ENCODE results near the gene LCORL.
A peak's percentile ranks its signal among the peaks of the same experiment; 100 is the strongest.

The LCORL gene

DNA sequence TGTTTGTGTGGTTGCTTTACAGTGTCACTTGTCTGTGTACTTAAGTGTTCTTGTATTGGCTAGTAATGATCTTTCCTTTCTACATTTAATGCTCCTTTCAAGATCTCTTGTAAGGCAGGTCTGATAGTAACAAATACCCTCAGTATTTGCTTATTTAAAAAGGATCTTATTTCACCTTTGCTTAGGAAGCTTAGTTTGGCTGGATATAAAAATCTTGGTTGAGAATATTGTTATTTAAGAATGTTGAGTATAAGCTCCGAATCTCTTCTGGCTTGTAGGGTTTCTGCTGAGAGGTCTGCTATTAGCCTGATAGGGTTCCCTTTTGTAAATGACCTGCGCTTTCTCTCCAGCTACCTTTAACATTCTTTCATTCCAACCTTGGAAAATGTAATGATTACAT, 35.7 kb downstream of the LCORL start:
- FAIRE-seq = no peak
- TF ChIP-seq POU2F2 (IDR thresholded peaks at IDR 0.05; ENCODE audit: low read depth, low read length) = no peak
- no peak for TF ChIP-seq POLR2AphosphoS5 (IDR thresholded peaks at IDR 0.05; ENCODE audit: low read depth, low read length)
- no peak for TF ChIP-seq SPI1 (IDR thresholded peaks at IDR 0.05; ENCODE audit: low read depth, low read length)
- TF ChIP-seq TAF1 (IDR thresholded peaks at IDR 0.05; ENCODE audit: low read depth, low read length) = no peak
- no peak for TF ChIP-seq PAX5 (IDR thresholded peaks at IDR 0.05; ENCODE audit: insufficient read depth, low read length, severe bottlenecking)
- no peak for TF ChIP-seq POLR2A (IDR thresholded peaks at IDR 0.05; ENCODE audit: low read depth, low read length)
- DNase-seq (ENCODE audit: insufficient read length, low spot score) = no peak

DNA sequence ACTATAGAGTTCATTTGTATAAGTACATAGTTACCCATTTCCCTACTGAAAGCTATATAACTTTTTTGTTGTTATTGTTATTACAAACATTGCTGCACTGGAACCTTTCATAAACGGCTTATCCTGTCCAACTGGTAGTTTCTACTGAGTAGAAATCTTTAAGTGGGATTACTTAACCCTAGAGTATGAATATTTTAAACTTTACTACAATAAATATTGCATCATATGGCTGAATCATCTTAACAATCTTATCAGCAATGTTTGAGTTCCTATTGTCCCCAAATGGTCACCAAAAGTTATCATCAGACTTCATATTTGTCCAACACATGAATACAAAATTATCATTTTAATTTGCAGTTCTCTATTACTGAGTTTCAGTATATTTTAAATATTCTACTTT, 40.5 kb downstream of the LCORL start:
- DNase-seq (ENCODE audit: insufficient read length, low spot score) (no peak), FAIRE-seq (no peak)
- TF ChIP-seq POU2F2 (IDR thresholded peaks at IDR 0.05; ENCODE audit: low read depth, low read length) = no peak
- no peak for TF ChIP-seq TAF1 (IDR thresholded peaks at IDR 0.05; ENCODE audit: low read depth, low read length)
- TF ChIP-seq PAX5 (IDR thresholded peaks at IDR 0.05; ENCODE audit: insufficient read depth, low read length, severe bottlenecking) = no peak
- TF ChIP-seq POLR2A (IDR thresholded peaks at IDR 0.05; ENCODE audit: low read depth, low read length) = no peak
- TF ChIP-seq SPI1 (IDR thresholded peaks at IDR 0.05; ENCODE audit: low read depth, low read length) = no peak
- TF ChIP-seq POLR2AphosphoS5 (IDR thresholded peaks at IDR 0.05; ENCODE audit: low read depth, low read length) = no peak

DNA sequence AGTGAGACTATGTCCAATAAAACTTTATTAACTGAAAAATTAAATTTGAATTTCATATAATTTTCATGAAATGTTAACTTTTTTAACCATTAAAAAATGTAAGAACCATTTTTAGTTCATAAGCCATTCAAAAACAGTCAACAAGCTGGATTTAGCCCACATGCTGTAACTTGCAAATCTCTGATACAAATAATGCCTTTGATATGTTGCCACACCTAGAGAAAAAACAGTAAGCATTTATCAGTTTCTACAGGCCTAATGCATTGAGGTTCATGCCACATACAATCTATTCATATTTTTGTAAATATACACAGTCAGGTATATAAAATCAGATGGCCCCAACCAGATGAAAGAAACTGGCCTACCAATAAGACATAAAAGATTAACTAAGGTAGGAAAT, 52.8 kb downstream of the LCORL start:
- TF ChIP-seq POLR2A (IDR thresholded peaks at IDR 0.05; ENCODE audit: low read depth, low read length) = no peak
- TF ChIP-seq POU2F2 (IDR thresholded peaks at IDR 0.05; ENCODE audit: low read depth, low read length) = no peak
- TF ChIP-seq SPI1 (IDR thresholded peaks at IDR 0.05; ENCODE audit: low read depth, low read length) = no peak
- no peak for TF ChIP-seq PAX5 (IDR thresholded peaks at IDR 0.05; ENCODE audit: insufficient read depth, low read length, severe bottlenecking)
- TF ChIP-seq POLR2AphosphoS5 (IDR thresholded peaks at IDR 0.05; ENCODE audit: low read depth, low read length) = no peak
- TF ChIP-seq TAF1 (IDR thresholded peaks at IDR 0.05; ENCODE audit: low read depth, low read length) = no peak
- no peak for DNase-seq (ENCODE audit: insufficient read length, low spot score)
- FAIRE-seq = no peak

DNA sequence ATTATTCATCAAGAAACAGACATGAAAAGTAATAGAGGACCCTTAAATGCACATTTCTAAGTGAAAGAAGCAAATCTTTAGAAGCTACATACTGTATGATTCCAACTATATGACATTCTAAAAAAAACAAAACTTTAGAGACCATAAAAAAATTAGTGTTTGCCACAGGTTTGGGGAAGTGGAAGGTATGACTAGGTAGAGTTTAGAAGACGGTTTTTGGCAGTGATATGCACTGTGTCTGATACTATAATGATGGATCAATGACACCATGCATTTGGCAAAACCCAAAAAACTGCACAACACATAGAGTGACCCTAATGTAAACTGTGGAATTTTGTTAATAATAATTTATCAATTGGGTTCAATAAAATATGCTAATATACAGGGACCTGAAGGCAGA, 54.5 kb downstream of the LCORL start:
- FAIRE-seq (no peak), DNase-seq (ENCODE audit: insufficient read length, low spot score) (no peak)
- TF ChIP-seq POU2F2 (IDR thresholded peaks at IDR 0.05; ENCODE audit: low read depth, low read length) (no peak), SPI1 (IDR thresholded peaks at IDR 0.05; ENCODE audit: low read depth, low read length) (peak; percentile 43; the same call in 1 of the 2 replicates), PAX5 (IDR thresholded peaks at IDR 0.05; ENCODE audit: insufficient read depth, low read length, severe bottlenecking) (no peak)

DNA sequence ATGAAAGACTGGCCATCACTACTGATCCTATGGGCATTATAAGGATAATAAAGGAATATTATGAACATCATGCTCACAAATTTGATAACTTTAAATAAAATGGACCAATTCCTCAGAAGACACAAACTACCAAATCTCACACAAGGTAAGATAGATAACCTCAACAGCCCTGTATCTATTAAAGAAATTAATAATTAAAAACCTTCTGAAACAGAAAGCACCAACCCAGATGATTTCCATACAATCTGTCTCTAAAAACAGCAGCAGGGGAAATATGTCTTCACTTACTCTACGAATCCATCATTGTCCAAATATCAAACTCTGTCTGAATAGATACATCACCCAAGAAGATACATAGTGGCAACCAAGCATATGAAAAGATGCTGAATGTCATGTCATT, 55.2 kb downstream of the LCORL start:
- FAIRE-seq = no peak
- DNase-seq (ENCODE audit: insufficient read length, low spot score) = no peak
- TF ChIP-seq PAX5 (IDR thresholded peaks at IDR 0.05; ENCODE audit: insufficient read depth, low read length, severe bottlenecking) (no peak), POU2F2 (IDR thresholded peaks at IDR 0.05; ENCODE audit: low read depth, low read length) (no peak), SPI1 (IDR thresholded peaks at IDR 0.05; ENCODE audit: low read depth, low read length) (no peak), POLR2AphosphoS5 (IDR thresholded peaks at IDR 0.05; ENCODE audit: low read depth, low read length) (no peak), POLR2A (IDR thresholded peaks at IDR 0.05; ENCODE audit: low read depth, low read length) (no peak), TAF1 (IDR thresholded peaks at IDR 0.05; ENCODE audit: low read depth, low read length) (no peak)

DNA sequence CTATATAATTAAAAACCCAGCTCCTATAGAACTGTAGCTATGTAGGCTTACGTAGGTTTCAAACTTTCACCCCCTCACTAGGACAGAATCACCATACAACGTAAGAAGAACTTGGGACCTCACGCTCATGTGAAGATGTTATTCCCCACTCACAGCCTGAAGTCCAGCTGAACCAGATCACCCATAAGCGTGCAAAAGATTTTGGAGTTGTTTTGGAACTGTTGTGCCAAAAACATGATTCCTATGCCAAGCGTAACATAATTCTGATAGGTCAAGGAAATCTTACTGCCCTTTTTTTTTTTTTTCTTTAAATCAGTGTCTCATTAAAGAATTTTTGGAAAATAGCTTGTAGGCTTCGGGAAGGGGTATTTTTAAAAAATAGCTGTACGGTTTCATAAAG, 57.0 kb downstream of the LCORL start:
- TF ChIP-seq SPI1 (IDR thresholded peaks at IDR 0.05; ENCODE audit: low read depth, low read length) (no peak), TAF1 (IDR thresholded peaks at IDR 0.05; ENCODE audit: low read depth, low read length) (no peak), POLR2A (IDR thresholded peaks at IDR 0.05; ENCODE audit: low read depth, low read length) (no peak), PAX5 (IDR thresholded peaks at IDR 0.05; ENCODE audit: insufficient read depth, low read length, severe bottlenecking) (no peak), POLR2AphosphoS5 (IDR thresholded peaks at IDR 0.05; ENCODE audit: low read depth, low read length) (no peak), POU2F2 (IDR thresholded peaks at IDR 0.05; ENCODE audit: low read depth, low read length) (no peak)
- FAIRE-seq (no peak), DNase-seq (ENCODE audit: insufficient read length, low spot score) (no peak)

DNA sequence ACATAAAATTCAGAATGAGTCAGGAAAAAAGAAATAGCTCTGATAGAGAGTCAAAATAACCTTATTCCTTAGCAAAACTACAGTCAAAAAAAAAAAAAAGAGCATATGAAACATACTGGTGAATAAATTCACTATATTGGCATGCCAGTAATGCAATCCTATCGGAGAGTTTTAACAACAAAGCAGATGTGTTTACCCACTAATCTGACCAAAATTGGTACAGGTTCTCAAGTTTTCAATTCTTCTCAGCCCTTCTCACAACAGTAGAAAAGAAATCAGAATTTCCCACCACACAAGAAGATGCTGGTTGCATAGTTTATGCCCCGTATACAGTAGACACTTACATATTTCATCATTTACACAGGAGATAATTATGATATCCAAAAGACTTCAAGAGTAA, 59.4 kb downstream of the LCORL start:
- FAIRE-seq (no peak), DNase-seq (ENCODE audit: insufficient read length, low spot score) (no peak)
- TF ChIP-seq POLR2AphosphoS5 (IDR thresholded peaks at IDR 0.05; ENCODE audit: low read depth, low read length) (no peak), POU2F2 (IDR thresholded peaks at IDR 0.05; ENCODE audit: low read depth, low read length) (no peak), SPI1 (IDR thresholded peaks at IDR 0.05; ENCODE audit: low read depth, low read length) (no peak), TAF1 (IDR thresholded peaks at IDR 0.05; ENCODE audit: low read depth, low read length) (no peak), PAX5 (IDR thresholded peaks at IDR 0.05; ENCODE audit: insufficient read depth, low read length, severe bottlenecking) (no peak), POLR2A (IDR thresholded peaks at IDR 0.05; ENCODE audit: low read depth, low read length) (no peak)

DNA sequence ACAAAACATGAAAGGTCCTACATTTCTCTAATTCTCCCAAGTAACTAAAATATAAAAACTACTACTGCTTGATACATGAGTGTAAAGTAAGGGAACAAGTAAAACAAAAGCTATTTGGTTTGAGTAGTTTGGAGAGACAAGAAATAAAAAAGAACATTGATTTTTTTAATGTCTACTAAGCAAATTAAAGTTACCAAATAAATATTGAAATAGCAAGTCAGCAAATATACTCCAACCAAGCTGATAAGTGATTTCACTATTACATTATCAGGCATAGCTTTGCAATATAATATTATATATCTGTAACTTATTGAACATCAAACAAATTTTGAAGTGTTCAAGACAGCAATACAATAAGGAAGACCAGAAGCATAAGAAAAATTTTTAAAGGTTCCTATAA, 60.3 kb downstream of the LCORL start:
- FAIRE-seq (no peak), DNase-seq (ENCODE audit: insufficient read length, low spot score) (no peak)
- TF ChIP-seq POLR2A (IDR thresholded peaks at IDR 0.05; ENCODE audit: low read depth, low read length) (no peak), POLR2AphosphoS5 (IDR thresholded peaks at IDR 0.05; ENCODE audit: low read depth, low read length) (no peak), SPI1 (IDR thresholded peaks at IDR 0.05; ENCODE audit: low read depth, low read length) (no peak), PAX5 (IDR thresholded peaks at IDR 0.05; ENCODE audit: insufficient read depth, low read length, severe bottlenecking) (no peak), TAF1 (IDR thresholded peaks at IDR 0.05; ENCODE audit: low read depth, low read length) (no peak), POU2F2 (IDR thresholded peaks at IDR 0.05; ENCODE audit: low read depth, low read length) (no peak)

DNA sequence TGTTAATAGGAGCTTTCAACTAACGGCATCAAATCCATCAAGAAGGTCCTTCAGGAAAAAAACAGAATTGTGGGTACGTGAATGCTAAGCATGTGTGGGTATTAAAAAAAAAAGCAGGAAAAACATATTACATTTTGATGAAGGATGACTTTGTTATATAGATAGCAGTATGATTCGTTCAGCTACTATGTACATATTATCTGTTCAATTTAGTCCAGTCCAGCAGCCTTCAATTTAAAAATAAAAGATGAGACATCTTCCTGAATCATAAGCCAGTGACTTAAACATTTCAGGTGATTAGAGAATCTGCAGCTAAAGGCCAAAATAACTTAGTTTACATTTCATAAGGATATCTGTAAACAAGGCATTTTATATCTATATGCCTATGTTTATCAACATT, 63.4 kb downstream of the LCORL start:
- FAIRE-seq (no peak), DNase-seq (ENCODE audit: insufficient read length, low spot score) (no peak)
- TF ChIP-seq POLR2AphosphoS5 (IDR thresholded peaks at IDR 0.05; ENCODE audit: low read depth, low read length) = no peak
- no peak for TF ChIP-seq SPI1 (IDR thresholded peaks at IDR 0.05; ENCODE audit: low read depth, low read length)
- TF ChIP-seq TAF1 (IDR thresholded peaks at IDR 0.05; ENCODE audit: low read depth, low read length) = no peak
- TF ChIP-seq POLR2A (IDR thresholded peaks at IDR 0.05; ENCODE audit: low read depth, low read length) = no peak
- TF ChIP-seq PAX5 (IDR thresholded peaks at IDR 0.05; ENCODE audit: insufficient read depth, low read length, severe bottlenecking) = no peak
- TF ChIP-seq POU2F2 (IDR thresholded peaks at IDR 0.05; ENCODE audit: low read depth, low read length) = no peak

DNA sequence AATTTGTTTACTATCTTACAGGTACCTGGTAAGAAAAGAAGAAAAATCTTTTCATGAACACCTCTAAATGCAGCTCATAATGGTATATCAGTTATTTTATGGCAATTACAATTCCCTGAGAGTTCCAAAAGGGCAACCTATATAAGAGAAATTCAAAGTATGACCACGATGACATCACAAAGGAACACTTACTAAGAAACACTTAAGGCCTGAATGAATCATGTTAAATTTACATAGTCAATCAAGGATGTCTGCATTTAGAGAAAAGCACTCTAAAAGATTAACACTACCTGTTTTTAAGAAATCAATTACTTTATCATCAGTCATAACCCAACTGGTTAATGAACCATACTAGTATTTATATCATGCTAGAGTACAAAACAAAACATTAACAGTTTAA, 63.9 kb downstream of the LCORL start:
- no peak for DNase-seq (ENCODE audit: insufficient read length, low spot score)
- FAIRE-seq = no peak
- no peak for TF ChIP-seq POLR2A (IDR thresholded peaks at IDR 0.05; ENCODE audit: low read depth, low read length)
- TF ChIP-seq TAF1 (IDR thresholded peaks at IDR 0.05; ENCODE audit: low read depth, low read length) = no peak
- no peak for TF ChIP-seq SPI1 (IDR thresholded peaks at IDR 0.05; ENCODE audit: low read depth, low read length)
- no peak for TF ChIP-seq PAX5 (IDR thresholded peaks at IDR 0.05; ENCODE audit: insufficient read depth, low read length, severe bottlenecking)
- TF ChIP-seq POU2F2 (IDR thresholded peaks at IDR 0.05; ENCODE audit: low read depth, low read length) = no peak
- TF ChIP-seq POLR2AphosphoS5 (IDR thresholded peaks at IDR 0.05; ENCODE audit: low read depth, low read length) = no peak

Data from GM12891 (cell line).